H1 (cell line): ENCODE results near the gene MVK. TPM values are rescaled to one million over a fixed set of nuclear protein-coding genes. Genes with fewer than 3 reads are reported as not detected.

Experiments
- EZH2 ChIP-seq: fragments of 200-600 bp; sonication (generic); IDR thresholded peaks from 2 replicates; pipeline ENCODE4 v1.7.1; 2012; ENCODE audit warnings: low read depth, mild to moderate bottlenecking, moderate library complexity, low read length, inconsistent platforms; ENCODE audit not compliant: severe bottlenecking
- polyA plus RNA-seq, 7 experiments: library from polyadenylated mRNA; depleted of rRNA in 3 of 7; stranded (reverse) in 5 of 7; unstranded in 2 of 7; fragments of >200 nt in 5 of 7; fragments of 200-250 nt in 2 of 7; gene quantifications; 1 replicate in 5 of 7; 2 replicates in 1 of 7; 4 replicates in 1 of 7; pipeline versions ENCODE4 v1.2.1 to v1.2.3, GENCODE V29; 2011 to 2013; ENCODE audit warnings: missing spikeins in 2 of 7, mixed read lengths in 2 of 7
- total RNA-seq: library from RNA; stranded (reverse); fragmentation: NEBNext Ultra II Directional; extraction: Animal tissue kit (Norgen Biotek cat#: 25700); gene quantifications from 2 replicates; pipeline ENCODE4 v1.2.1, GENCODE V29; 2021

MVK gene
- total and polyA plus RNA-seq, 2 of the 8 experiments (the other 6 are each of a cell fraction or from before 2014, with no cell fraction given) = 15.7 to 20.9 TPM

DNA sequence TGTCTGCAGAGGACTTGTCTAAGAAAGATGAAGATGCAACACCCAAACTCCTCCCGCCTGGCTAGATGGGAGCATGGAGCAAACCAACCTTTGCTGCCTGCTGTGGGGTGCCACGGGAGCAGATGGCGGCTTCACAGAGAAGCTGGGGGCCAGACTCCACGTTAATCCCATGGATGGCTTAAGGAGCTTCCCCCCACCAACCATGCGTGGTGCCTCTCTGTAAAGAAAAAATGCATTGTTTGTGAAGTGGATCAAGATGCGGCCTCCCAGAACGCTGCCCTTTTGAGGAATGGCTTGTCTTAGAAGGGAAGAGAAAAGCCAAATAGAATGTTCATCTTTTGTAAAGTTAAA is 15.6 kb downstream of the MVK start (continued):
- TF ChIP-seq EZH2 = no peak
